Upper lobe of left lung (tissue), 4 donors: ENCODE data around the gene SLC8A3.

Experiments used
- POLR2A ChIP-seq, 4 donors: fragments of 450-650 bp; IDR thresholded peaks; one replicate each; pipeline ENCODE4 v1.5.1; 2016 to 2017; ENCODE audit warnings: antibody characterized with exemption in 4 of 4, mild to moderate bottlenecking in 2 of 4
- POLR2AphosphoS5 ChIP-seq, 2 donors: sonication (generic); formaldehyde crosslinking; IDR thresholded peaks; one replicate each; pipeline ENCODE4 v1.5.1; 2017; ENCODE audit warnings: antibody characterized with exemption in 2 of 2
- TF ChIP-seq, protein P1 (sequence below), 6 experiments: fragments of 450-650 bp in 4 of 6; fragments of 200-600 bp in 2 of 6; sonication (generic) in 2 of 6; IDR thresholded peaks; one replicate each; pipeline ENCODE4 v1.5.1; 2016 to 2019; ENCODE audit warnings: antibody characterized with exemption in 6 of 6

DNA sequence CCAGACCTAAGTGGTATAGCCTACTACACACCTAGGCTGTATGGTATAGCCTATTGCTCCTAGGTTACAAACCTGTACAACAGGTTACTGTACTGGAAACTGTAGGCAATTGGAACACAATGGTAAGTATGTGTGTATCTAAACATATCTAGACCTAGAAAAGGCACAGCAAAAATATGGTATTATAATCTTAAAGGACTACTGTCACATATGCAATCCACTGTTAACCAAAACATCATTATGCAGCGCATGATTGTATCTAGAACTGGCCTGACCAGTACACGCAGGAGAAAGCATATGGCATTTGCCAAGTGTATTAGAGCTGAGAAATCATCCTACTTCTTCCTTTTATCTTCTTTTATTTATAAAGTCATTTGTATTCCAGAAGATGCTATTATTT is 75.5 kb downstream of the SLC8A3 start:
- TF ChIP-seq, protein P1, sequence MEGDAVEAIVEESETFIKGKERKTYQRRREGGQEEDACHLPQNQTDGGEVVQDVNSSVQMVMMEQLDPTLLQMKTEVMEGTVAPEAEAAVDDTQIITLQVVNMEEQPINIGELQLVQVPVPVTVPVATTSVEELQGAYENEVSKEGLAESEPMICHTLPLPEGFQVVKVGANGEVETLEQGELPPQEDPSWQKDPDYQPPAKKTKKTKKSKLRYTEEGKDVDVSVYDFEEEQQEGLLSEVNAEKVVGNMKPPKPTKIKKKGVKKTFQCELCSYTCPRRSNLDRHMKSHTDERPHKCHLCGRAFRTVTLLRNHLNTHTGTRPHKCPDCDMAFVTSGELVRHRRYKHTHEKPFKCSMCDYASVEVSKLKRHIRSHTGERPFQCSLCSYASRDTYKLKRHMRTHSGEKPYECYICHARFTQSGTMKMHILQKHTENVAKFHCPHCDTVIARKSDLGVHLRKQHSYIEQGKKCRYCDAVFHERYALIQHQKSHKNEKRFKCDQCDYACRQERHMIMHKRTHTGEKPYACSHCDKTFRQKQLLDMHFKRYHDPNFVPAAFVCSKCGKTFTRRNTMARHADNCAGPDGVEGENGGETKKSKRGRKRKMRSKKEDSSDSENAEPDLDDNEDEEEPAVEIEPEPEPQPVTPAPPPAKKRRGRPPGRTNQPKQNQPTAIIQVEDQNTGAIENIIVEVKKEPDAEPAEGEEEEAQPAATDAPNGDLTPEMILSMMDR (IDR thresholded peaks at IDR 0.05), result no peak
- TF ChIP-seq POLR2AphosphoS5 (IDR thresholded peaks at IDR 0.05), result no peak
- TF ChIP-seq POLR2A (IDR thresholded peaks at IDR 0.05), result no peak
